Raji (cell line): ENCODE measurements around the gene SUN2.

Source experiments
- POLR2A ChIP-seq: IDR thresholded peaks from 2 replicates; pipeline ENCODE4 v1.6.1; 2011; ENCODE audit warnings: low read depth, low read length, control low read depth; ENCODE audit not compliant: insufficient read depth

SUN2 gene

GRCh38 chr22:38720350-38720749 lies 35.4 kb downstream of the SUN2 start:
- TF ChIP-seq POLR2A: no peak

GRCh38 chr22:38719196-38719595 lies 36.6 kb downstream of the SUN2 start:
- no peak for TF ChIP-seq POLR2A

GRCh38 chr22:38718414-38718813 lies 37.4 kb downstream of the SUN2 start:
- TF ChIP-seq POLR2A: no peak

GRCh38 chr22:38717244-38717643 lies 38.6 kb downstream of the SUN2 start:
- no peak for TF ChIP-seq POLR2A

- TF ChIP-seq POLR2A: no peak
Observed at GRCh38 chr22:38716826-38717225, 39.0 kb downstream of the SUN2 start.

- TF ChIP-seq POLR2A: no peak
Observed at GRCh38 chr22:38716271-38716670, 39.5 kb downstream of the SUN2 start.

GRCh38 chr22:38715852-38716251 lies 39.9 kb downstream of the SUN2 start:
- TF ChIP-seq POLR2A: no peak

- TF ChIP-seq POLR2A: no peak
Observed at GRCh38 chr22:38715176-38715764, 40.5 kb downstream of the SUN2 start.

- no peak for TF ChIP-seq POLR2A
Observed at GRCh38 chr22:38713921-38714320, 41.9 kb downstream of the SUN2 start.

- no peak for TF ChIP-seq POLR2A
Observed at GRCh38 chr22:38712486-38713207, 43.2 kb downstream of the SUN2 start.

GRCh38 chr22:38710866-38711265 lies 44.9 kb downstream of the SUN2 start:
- no peak for TF ChIP-seq POLR2A

GRCh38 chr22:38710351-38710750 lies 45.4 kb downstream of the SUN2 start:
- TF ChIP-seq POLR2A: no peak

GRCh38 chr22:38709306-38709705 lies 46.5 kb downstream of the SUN2 start:
- TF ChIP-seq POLR2A: no peak

GRCh38 chr22:38707984-38708383 lies 47.8 kb downstream of the SUN2 start:
- TF ChIP-seq POLR2A: no peak

GRCh38 chr22:38707346-38707745 lies 48.5 kb downstream of the SUN2 start:
- no peak for TF ChIP-seq POLR2A

- TF ChIP-seq POLR2A: no peak
Observed at GRCh38 chr22:38706901-38707195, 49.0 kb downstream of the SUN2 start.
